ENCODE results near the gene MS4A18.

DNA sequence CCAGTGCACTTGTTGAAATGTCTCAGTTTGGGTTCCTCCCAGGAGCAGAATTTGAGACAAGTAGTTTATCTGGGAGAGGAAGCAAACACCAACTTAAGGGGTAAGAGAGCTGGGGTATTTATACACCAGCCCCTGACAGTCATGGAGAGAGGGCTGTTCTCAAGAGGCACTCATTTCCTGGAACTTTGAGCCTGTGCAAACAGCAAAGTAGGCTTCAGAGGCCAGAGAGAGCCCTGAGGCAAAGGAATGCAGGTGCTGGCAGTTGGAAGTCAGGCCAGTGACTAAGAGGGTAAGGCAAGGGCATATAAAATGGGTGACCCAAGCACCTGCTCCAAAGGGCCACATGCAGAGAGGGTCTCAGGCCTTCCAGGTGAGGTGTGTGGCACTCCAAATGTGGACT is 16.1 kb downstream of the MS4A18 start:
- TF ChIP-seq, protein P1, sequence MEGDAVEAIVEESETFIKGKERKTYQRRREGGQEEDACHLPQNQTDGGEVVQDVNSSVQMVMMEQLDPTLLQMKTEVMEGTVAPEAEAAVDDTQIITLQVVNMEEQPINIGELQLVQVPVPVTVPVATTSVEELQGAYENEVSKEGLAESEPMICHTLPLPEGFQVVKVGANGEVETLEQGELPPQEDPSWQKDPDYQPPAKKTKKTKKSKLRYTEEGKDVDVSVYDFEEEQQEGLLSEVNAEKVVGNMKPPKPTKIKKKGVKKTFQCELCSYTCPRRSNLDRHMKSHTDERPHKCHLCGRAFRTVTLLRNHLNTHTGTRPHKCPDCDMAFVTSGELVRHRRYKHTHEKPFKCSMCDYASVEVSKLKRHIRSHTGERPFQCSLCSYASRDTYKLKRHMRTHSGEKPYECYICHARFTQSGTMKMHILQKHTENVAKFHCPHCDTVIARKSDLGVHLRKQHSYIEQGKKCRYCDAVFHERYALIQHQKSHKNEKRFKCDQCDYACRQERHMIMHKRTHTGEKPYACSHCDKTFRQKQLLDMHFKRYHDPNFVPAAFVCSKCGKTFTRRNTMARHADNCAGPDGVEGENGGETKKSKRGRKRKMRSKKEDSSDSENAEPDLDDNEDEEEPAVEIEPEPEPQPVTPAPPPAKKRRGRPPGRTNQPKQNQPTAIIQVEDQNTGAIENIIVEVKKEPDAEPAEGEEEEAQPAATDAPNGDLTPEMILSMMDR (IDR thresholded peaks at IDR 0.05 in 2 of 3, conservative IDR thresholded peaks at IDR 0.05 in 1 of 3; ENCODE audit: control insufficient read depth in 2 of 3, extremely low read depth in 1 of 3, insufficient read depth in 1 of 3, low read depth in 3 of 3, low read length in 3 of 3), result no peak
- TF ChIP-seq ZNF384 (IDR thresholded peaks at IDR 0.05; ENCODE audit: borderline replicate concordance, low read depth, low read length), result no peak
- TF ChIP-seq SREBF1 (IDR thresholded peaks at IDR 0.05; ENCODE audit: low read length), result no peak
- TF ChIP-seq CHD2 (IDR thresholded peaks at IDR 0.05; ENCODE audit: borderline replicate concordance, low read depth, low read length), result no peak
- TF ChIP-seq, protein P2, sequence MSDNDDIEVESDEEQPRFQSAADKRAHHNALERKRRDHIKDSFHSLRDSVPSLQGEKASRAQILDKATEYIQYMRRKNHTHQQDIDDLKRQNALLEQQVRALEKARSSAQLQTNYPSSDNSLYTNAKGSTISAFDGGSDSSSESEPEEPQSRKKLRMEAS (IDR thresholded peaks at IDR 0.05; ENCODE audit: low read depth, low read length), result no peak
